CD4-positive, alpha-beta T cell (primary cell): ENCODE measurements around the gene SH3BGRL3. TPM values are rescaled to one million over a fixed set of nuclear protein-coding genes. Genes with fewer than 3 reads are reported as not detected.
A peak's percentile ranks its signal among the peaks of the same experiment; 100 is the strongest.

ENCODE experiments used
- ATAC-seq: fragments of 200-7000 bp; cut with Tn5 transposase; one replicate; pipeline ENCODE4 v1.10.0; 2022; ENCODE audit warnings: mild to moderate bottlenecking; ENCODE audit not compliant: poor library complexity
- CTCF ChIA-PET: fragments of 350-600 bp; sonication (Branson Sonifier 250); formaldehyde crosslinking; loops from one replicate; lab custom pipeline; 2021; ENCODE audit warnings: antibody characterized with exemption, inconsistent platforms; lab: Charles Lee
- POLR2A ChIA-PET: fragments of 350-600 bp; sonication (Branson Sonifier 250); formaldehyde crosslinking; loops from one replicate; lab custom pipeline; 2021; ENCODE audit warnings: antibody characterized with exemption, inconsistent platforms; lab: Charles Lee
- DNase-seq, 14 experiments: peaks; one replicate each; pipeline ENCODE4 v3.0.0-alpha.2; 2013 to 2020; ENCODE audit warnings: mixed read lengths in 2 of 14
- H3K27ac ChIP-seq, 2 donors: one replicate each; pipeline versions ENCODE4 v1.5.1 to v1.7.0; 2013; ENCODE audit warnings: low read length in 2 of 2, low read depth in 1 of 2, mild to moderate bottlenecking in 1 of 2
- H3K27me3 ChIP-seq, 2 experiments: 1 replicate in 1 of 2; 2 replicates in 1 of 2; pipeline versions ENCODE4 v1.6.1 to v1.7.0; 2013; ENCODE audit warnings: low read length in 2 of 2, control low read depth in 1 of 2, mild to moderate bottlenecking in 1 of 2, moderate library complexity in 1 of 2; ENCODE audit not compliant: insufficient read depth in 2 of 2, control insufficient read depth in 1 of 2
- H3K36me3 ChIP-seq: one replicate; pipeline ENCODE4 v1.6.1; 2013; ENCODE audit warnings: low read length, control low read depth; ENCODE audit not compliant: insufficient read depth
- H3K4me1 ChIP-seq: one replicate; pipeline ENCODE4 v1.6.1; 2013; ENCODE audit warnings: low read length, control low read depth; ENCODE audit not compliant: insufficient read depth
- H3K4me3 ChIP-seq: one replicate; pipeline ENCODE4 v1.5.1; 2013; ENCODE audit warnings: mild to moderate bottlenecking, low read length, moderate library complexity
- H3K9me3 ChIP-seq, 2 experiments: 1 replicate in 1 of 2; 2 replicates in 1 of 2; pipeline versions ENCODE4 v1.6.1 to v1.7.0; 2013; ENCODE audit warnings: low read length in 2 of 2, mild to moderate bottlenecking in 2 of 2, control low read depth in 1 of 2, moderate library complexity in 1 of 2; ENCODE audit not compliant: control insufficient read depth in 1 of 2, insufficient read depth in 1 of 2
- H3K27ac Mint-ChIP-seq: one replicate; pipeline ENCODE4 v1.8.0; 2020; ENCODE audit warnings: mixed read lengths
- H3K27me3 Mint-ChIP-seq: one replicate; pipeline ENCODE4 v1.8.0; 2021; ENCODE audit warnings: mixed read lengths
- H3K36me3 Mint-ChIP-seq: one replicate; pipeline ENCODE4 v1.8.0; 2021; ENCODE audit warnings: low read depth, mixed read lengths
- H3K4me1 Mint-ChIP-seq: one replicate; pipeline ENCODE4 v1.8.0; 2021; ENCODE audit warnings: low read depth, mixed read lengths
- H3K4me3 Mint-ChIP-seq: one replicate; pipeline ENCODE4 v1.8.0; 2020; ENCODE audit warnings: mild to moderate bottlenecking, mixed read lengths
- H3K9me3 Mint-ChIP-seq: one replicate; pipeline ENCODE4 v1.8.0; 2020; ENCODE audit warnings: mixed read lengths
- CTCF ChIP-seq: fragments of 200-600 bp; IDR thresholded peaks from one replicate; pipeline ENCODE4 v1.8.0; 2022; ENCODE audit warnings: antibody characterized with exemption, mild to moderate bottlenecking
- intact Hi-C, 2 experiments: fragments of 100-400 bp; cut with DNase I in 1 of 2; cut with micrococcal nuclease in 1 of 2; formaldehyde crosslinking; loops; one replicate each; pipeline versions ENCODE4 v1.15.1 to v1.9.0; 2023 to 2025; cut with DNase I, micrococcal nuclease
- total RNA-seq, 174 experiments: library from RNA in 2 of 174; stranded (reverse) in 2 of 174; gene quantifications; one replicate each; pipeline ENCODE4 v1.2.3 and lab custom pipeline; 2021 to 2026

SH3BGRL3 gene
- total RNA-seq, 2 experiments from 2014 or later: 178 to 193 TPM

DNA sequence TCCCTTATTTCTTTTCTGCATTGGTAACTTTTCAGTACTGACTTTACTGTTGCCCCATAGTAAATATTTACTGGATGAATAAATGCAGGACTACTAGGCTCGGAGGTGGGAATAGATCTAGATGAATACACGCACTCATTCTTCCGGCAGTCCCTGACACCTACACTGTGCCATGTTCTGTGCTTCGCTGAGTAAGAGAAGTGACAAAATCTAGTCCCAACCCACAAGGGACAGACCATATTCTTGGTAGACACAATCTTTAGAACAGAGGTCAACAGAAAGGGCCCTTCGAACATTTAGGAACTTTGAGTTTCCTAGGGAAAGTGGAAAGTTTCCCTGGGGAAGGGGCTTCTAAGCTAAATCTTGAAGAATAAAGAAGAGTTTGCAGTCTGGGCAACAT is 34.6 kb downstream of the SH3BGRL3 start:
- no peaks in the 10 kb centered on the region for H3K9me3 ChIP-seq
- Mint-ChIP-seq H3K36me3 (peaks cover 21% of the 10 kb centered on the region), H3K4me3 (peak overlapping the region; percentile 75), H3K27ac (peak overlapping the region; percentile 86), H3K27me3 (no peaks in the 10 kb centered on the region), H3K9me3 (no peaks in the 10 kb centered on the region), H3K4me1 (peaks cover 63% of the 10 kb centered on the region)
- ATAC-seq: no peak
- H3K4me3 ChIP-seq: no peak overlapping the region
- DNase-seq: no peak
- peaks cover 8% of the 10 kb centered on the region for H3K36me3 ChIP-seq
- no peak overlapping the region for H3K27ac ChIP-seq
- ChIA-PET CTCF (interaction anchor here (1.6 to 12.0 kb wide), 4 partner anchors 27 to 81 kb away, joined by 5 to 223 read pairs (median 83); partner anchors contain the start of genes CEP85 and SH3BGRL3), POLR2A (interaction anchor here (0.6 to 17.6 kb wide), 7 partner anchors 8 to 157 kb away, joined by 3 to 977 read pairs (median 4); partner anchors contain the start of genes DHDDS, HMGN2, SH3BGRL3 and UBXN11)
- no peaks in the 10 kb centered on the region for H3K27me3 ChIP-seq
- intact Hi-C loops: no loop called here
- H3K4me1 ChIP-seq: peaks cover 47% of the 10 kb centered on the region
- TF ChIP-seq CTCF: no peak

DNA sequence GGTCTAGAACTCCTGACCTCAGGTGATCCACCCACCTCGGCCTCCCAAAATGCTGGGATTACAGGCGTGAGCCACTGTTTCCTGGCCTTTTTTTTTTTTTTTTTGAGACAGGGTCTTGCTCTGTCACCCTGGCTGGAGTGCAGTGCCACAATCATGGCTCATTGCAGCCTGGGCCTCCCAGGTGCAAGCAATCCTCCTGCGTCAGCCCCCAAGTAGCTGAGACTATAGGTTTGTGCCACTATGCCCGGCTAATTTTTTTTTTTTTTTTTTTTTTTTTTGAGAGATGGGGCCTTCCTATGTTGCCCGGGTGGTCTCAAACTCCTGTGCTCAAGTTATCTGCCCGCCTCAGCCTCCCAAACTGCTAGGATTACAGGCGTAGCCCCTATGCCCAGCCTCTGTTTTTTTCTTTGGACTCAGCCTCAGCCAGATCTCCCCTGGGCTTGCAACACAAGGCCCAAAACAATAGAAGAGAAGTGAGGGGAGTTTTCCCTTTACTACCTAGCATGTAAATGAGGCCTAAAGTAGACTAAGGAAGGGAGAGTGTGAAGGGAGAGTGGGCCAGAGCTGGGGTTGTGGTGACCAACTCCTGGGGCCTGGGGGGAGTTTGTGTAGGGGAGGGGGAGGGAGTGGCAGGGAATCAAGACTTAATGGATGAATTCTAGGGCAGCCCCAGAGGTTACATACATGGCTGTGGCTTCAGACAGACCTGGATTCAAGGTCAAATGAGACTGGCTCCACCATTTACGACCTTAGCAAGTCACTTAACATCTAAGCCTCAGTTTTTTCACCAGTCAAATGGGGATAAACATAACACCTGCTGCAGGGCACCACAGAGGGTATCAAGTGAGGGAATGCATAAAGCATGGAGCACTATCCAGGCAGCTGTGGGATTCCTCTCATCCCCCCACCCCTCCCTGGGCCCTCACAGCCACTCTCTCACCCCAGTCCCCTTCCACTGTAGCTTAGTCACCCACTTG is 36.3 kb downstream of the SH3BGRL3 start:
- DNase-seq: no peak
- H3K9me3 Mint-ChIP-seq: no peaks in the 10 kb centered on the region
- intact Hi-C loops: loop anchor here in 1 of 2 experiments (1.0 kb wide), 1 partner anchor 9 kb away; no protein-coding TSS in a partner anchor
- peaks cover 20% of the 10 kb centered on the region for H3K36me3 ChIP-seq
- no peak overlapping the region for H3K4me3 ChIP-seq
- H3K27me3 Mint-ChIP-seq: no peaks in the 10 kb centered on the region
- POLR2A ChIA-PET: interaction anchor here (1.3 to 17.6 kb wide), 5 partner anchors 8 to 63 kb away, joined by 5 to 977 read pairs (median 55); partner anchors contain the start of genes SH3BGRL3 and UBXN11
- no peaks in the 10 kb centered on the region for H3K9me3 ChIP-seq
- H3K27ac Mint-ChIP-seq: peak overlapping the region; percentile 86
- TF ChIP-seq CTCF: no peak
- H3K4me3 Mint-ChIP-seq: peak overlapping the region; percentile 74
- no peak for ATAC-seq
- peaks cover 77% of the 10 kb centered on the region for H3K4me1 Mint-ChIP-seq
- no peaks in the 10 kb centered on the region for H3K27me3 ChIP-seq
- CTCF ChIA-PET: interaction anchor here (0.8 to 12.0 kb wide), 8 partner anchors 9 to 147 kb away, joined by 3 to 223 read pairs (median 6); partner anchors contain the start of genes CEP85, SH3BGRL3 and ZNF593
- H3K36me3 Mint-ChIP-seq: peaks cover 34% of the 10 kb centered on the region
- H3K4me1 ChIP-seq: peaks cover 55% of the 10 kb centered on the region
- H3K27ac ChIP-seq: peak overlapping the region; percentile 36 to 62

- TF ChIP-seq CTCF: no peak
- ChIA-PET CTCF (interaction anchor here (1.6 to 12.0 kb wide), 5 partner anchors 10 to 82 kb away, joined by 5 to 223 read pairs (median 45); partner anchors contain the start of genes CEP85, SH3BGRL3 and UBXN11), POLR2A (interaction anchor here (0.8 to 17.6 kb wide), 11 partner anchors 9 to 155 kb away, joined by 3 to 977 read pairs (median 6); partner anchors contain the start of genes CEP85, HMGN2, SH3BGRL3 and UBXN11)
- Mint-ChIP-seq H3K4me3 (peak overlapping the region; percentile 96), H3K27ac (peak overlapping the region; percentile 86), H3K9me3 (no peaks in the 10 kb centered on the region), H3K4me1 (peaks cover 79% of the 10 kb centered on the region), H3K36me3 (peaks cover 43% of the 10 kb centered on the region), H3K27me3 (no peaks in the 10 kb centered on the region)
- intact Hi-C loops: loop anchor here in 1 of 2 experiments (1.0 kb wide), 1 partner anchor 33 kb away; no protein-coding TSS in a partner anchor
- ATAC-seq (no peak), DNase-seq (peak in 1 of 14 experiments; percentile 28)
- H3K27ac ChIP-seq: peak overlapping the region in 1 of 2 donors; percentile 82
- H3K4me1 ChIP-seq: peaks cover 65% of the 10 kb centered on the region
- peak overlapping the region; percentile 99 for H3K4me3 ChIP-seq
- no peaks in the 10 kb centered on the region for H3K9me3 ChIP-seq
- no peaks in the 10 kb centered on the region for H3K27me3 ChIP-seq
- H3K36me3 ChIP-seq: peaks cover 30% of the 10 kb centered on the region
These were observed 37.3 kb downstream of the SH3BGRL3 start for GRCh38 chr1:26317146-26317545.
